ENCODE results near the gene IL1R2. TPM values are rescaled to one million over a fixed set of nuclear protein-coding genes. Genes with fewer than 3 reads are reported as not detected.

The IL1R2 gene
- polyA plus RNA-seq, 2 of the 4 experiments (the other 2 are of a cell fraction): 0.83 to 1.7 TPM

DNA sequence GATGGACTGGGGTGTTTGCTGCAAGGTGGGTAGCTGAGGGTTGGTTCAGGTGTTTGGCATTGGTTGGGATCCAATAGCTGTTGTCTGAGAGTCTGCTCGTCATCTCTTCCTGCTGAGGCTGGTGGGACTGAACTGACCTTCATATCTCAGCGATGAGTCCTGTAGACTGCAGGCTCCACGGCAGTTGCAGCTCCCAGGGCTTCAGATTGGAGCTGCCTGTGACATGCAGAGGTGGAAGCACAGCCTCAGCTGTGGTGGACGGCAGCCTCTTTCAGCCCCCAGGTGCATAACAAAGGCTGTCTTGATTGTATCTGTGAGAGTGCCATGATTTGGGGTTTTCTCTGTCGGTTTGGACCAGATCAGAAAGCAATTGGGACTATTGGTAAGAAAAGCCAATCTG is 3.9 kb upstream of the IL1R2 start:
- Histone ChIP-seq H3K27ac (no peak overlapping the region), H3K4me1 (no peaks in the 10 kb centered on the region), H3K9me3 (no peaks in the 10 kb centered on the region), H3K4me2 (no peak overlapping the region), H3K4me3 (no peak overlapping the region)
- ChIA-PET POLR2A (no interaction called here), CTCF (interaction anchor here (0.9 to 1.3 kb wide), 4 partner anchors 18 to 645 kb away, joined by 3 to 4 read pairs (median 3); no protein-coding TSS in a partner anchor)
- WGBS (ENCODE audit: missing lambda C conversion rate): 78% methylated on average over 4 of the region's 5 CpGs
- TF ChIP-seq GATA3 (IDR thresholded peaks at IDR 0.05; ENCODE audit: borderline replicate concordance) (no peak), CBX2 (IDR thresholded peaks at IDR 0.05; ENCODE audit: borderline replicate concordance, low read depth) (no peak), FOXS1 (CRISPR knock-in tag; IDR thresholded peaks at IDR 0.05) (no peak), PHF8 (IDR thresholded peaks at IDR 0.05; ENCODE audit: borderline replicate concordance, low read depth) (no peak), MAFK (IDR thresholded peaks at IDR 0.05; ENCODE audit: partially characterized antibody) (no peak), KDM5A (IDR thresholded peaks at IDR 0.05) (no peak), EHMT2 (IDR thresholded peaks at IDR 0.05; ENCODE audit: low read depth) (no peak), NFE2L2 (conservative IDR thresholded peaks at IDR 0.05; ENCODE audit: low read length) (no peak), PBX3 (IDR thresholded peaks at IDR 0.05) (no peak), NR3C1 (IDR thresholded peaks at IDR 0.05) (no peak), MAZ (IDR thresholded peaks at IDR 0.05; ENCODE audit: borderline replicate concordance, low read depth, low read length) (no peak), HOXA7 (CRISPR knock-in tag; IDR thresholded peaks at IDR 0.05) (no peak)
- TF ChIP-seq, protein P1, sequence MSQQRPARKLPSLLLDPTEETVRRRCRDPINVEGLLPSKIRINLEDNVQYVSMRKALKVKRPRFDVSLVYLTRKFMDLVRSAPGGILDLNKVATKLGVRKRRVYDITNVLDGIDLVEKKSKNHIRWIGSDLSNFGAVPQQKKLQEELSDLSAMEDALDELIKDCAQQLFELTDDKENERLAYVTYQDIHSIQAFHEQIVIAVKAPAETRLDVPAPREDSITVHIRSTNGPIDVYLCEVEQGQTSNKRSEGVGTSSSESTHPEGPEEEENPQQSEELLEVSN (IDR thresholded peaks at IDR 0.05; ENCODE audit: borderline replicate concordance, low read depth): no peak
- TF ChIP-seq, protein P2, sequence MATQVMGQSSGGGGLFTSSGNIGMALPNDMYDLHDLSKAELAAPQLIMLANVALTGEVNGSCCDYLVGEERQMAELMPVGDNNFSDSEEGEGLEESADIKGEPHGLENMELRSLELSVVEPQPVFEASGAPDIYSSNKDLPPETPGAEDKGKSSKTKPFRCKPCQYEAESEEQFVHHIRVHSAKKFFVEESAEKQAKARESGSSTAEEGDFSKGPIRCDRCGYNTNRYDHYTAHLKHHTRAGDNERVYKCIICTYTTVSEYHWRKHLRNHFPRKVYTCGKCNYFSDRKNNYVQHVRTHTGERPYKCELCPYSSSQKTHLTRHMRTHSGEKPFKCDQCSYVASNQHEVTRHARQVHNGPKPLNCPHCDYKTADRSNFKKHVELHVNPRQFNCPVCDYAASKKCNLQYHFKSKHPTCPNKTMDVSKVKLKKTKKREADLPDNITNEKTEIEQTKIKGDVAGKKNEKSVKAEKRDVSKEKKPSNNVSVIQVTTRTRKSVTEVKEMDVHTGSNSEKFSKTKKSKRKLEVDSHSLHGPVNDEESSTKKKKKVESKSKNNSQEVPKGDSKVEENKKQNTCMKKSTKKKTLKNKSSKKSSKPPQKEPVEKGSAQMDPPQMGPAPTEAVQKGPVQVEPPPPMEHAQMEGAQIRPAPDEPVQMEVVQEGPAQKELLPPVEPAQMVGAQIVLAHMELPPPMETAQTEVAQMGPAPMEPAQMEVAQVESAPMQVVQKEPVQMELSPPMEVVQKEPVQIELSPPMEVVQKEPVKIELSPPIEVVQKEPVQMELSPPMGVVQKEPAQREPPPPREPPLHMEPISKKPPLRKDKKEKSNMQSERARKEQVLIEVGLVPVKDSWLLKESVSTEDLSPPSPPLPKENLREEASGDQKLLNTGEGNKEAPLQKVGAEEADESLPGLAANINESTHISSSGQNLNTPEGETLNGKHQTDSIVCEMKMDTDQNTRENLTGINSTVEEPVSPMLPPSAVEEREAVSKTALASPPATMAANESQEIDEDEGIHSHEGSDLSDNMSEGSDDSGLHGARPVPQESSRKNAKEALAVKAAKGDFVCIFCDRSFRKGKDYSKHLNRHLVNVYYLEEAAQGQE (IDR thresholded peaks at IDR 0.05): no peak
- DNase-seq (ENCODE audit: low read depth in 1 of 2, low spot score in 1 of 2): no peak
- no peak for FAIRE-seq
- ATAC-seq: no peak

DNA sequence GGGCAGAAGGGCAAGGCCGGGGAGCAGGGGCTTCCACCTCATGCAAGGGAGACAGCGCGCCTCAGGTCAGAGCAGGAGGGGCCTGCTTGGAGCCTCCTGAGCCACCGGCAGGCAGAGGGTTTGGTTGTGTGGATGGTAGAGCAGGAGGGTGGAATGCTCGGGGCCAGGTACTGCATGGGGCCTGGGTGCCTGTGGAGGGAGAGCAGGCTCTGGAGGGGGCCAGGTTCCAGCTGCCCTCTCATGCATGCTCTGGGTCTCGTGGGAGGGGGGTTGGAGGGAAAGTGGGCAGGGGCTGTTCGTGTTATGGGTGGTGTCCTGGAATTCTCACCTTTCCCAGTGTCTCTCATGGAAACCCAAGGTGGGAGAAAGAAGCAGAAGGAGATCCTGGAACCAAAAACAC is 3.2 kb upstream of the IL1R2 start:
- ATAC-seq: no peak
- CTCF ChIA-PET: interaction anchor here (0.6 to 1.3 kb wide), 3 partner anchors 19 to 455 kb away, joined by 3 read pairs; no protein-coding TSS in a partner anchor

More for the DNA sequence above, 3.2 kb upstream of the IL1R2 start:
- no peaks in the 10 kb centered on the region for H3K4me1 ChIP-seq
- no peak overlapping the region for H3K27ac ChIP-seq
- no peak for FAIRE-seq
- no peak for TF ChIP-seq KDM5A (IDR thresholded peaks at IDR 0.05)
- no peak for TF ChIP-seq CHD4 (IDR thresholded peaks at IDR 0.05; ENCODE audit: borderline replicate concordance)
- no peak for TF ChIP-seq TFCP2L1 (CRISPR knock-in tag; IDR thresholded peaks at IDR 0.05)
- TF ChIP-seq RFX5 (IDR thresholded peaks at IDR 0.05): no peak
- no peak for TF ChIP-seq TP53 (CRISPR knock-in tag; IDR thresholded peaks at IDR 0.05)
- TF ChIP-seq GATA3 (IDR thresholded peaks at IDR 0.05; ENCODE audit: borderline replicate concordance): no peak
- TF ChIP-seq, protein P2 (IDR thresholded peaks at IDR 0.05): no peak
- TF ChIP-seq, protein P3, sequence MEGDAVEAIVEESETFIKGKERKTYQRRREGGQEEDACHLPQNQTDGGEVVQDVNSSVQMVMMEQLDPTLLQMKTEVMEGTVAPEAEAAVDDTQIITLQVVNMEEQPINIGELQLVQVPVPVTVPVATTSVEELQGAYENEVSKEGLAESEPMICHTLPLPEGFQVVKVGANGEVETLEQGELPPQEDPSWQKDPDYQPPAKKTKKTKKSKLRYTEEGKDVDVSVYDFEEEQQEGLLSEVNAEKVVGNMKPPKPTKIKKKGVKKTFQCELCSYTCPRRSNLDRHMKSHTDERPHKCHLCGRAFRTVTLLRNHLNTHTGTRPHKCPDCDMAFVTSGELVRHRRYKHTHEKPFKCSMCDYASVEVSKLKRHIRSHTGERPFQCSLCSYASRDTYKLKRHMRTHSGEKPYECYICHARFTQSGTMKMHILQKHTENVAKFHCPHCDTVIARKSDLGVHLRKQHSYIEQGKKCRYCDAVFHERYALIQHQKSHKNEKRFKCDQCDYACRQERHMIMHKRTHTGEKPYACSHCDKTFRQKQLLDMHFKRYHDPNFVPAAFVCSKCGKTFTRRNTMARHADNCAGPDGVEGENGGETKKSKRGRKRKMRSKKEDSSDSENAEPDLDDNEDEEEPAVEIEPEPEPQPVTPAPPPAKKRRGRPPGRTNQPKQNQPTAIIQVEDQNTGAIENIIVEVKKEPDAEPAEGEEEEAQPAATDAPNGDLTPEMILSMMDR (IDR thresholded peaks at IDR 0.05): no peak
- no peak for TF ChIP-seq PHF8 (IDR thresholded peaks at IDR 0.05; ENCODE audit: borderline replicate concordance, low read depth)
- no peak for TF ChIP-seq EHF (CRISPR knock-in tag; IDR thresholded peaks at IDR 0.05)
- TF ChIP-seq RARB (CRISPR knock-in tag; IDR thresholded peaks at IDR 0.05): no peak
- TF ChIP-seq, protein P1 (IDR thresholded peaks at IDR 0.05; ENCODE audit: borderline replicate concordance, low read depth): no peak
- no peak for TF ChIP-seq RNF2 (IDR thresholded peaks at IDR 0.05; ENCODE audit: borderline replicate concordance, low read depth)
- no peak for TF ChIP-seq FOSL2 (IDR thresholded peaks at IDR 0.05)
- no peak for TF ChIP-seq FOSL2 (CRISPR knock-in tag; IDR thresholded peaks at IDR 0.05)
- no peak for TF ChIP-seq EP300 (IDR thresholded peaks at IDR 0.05)
- POLR2A ChIA-PET: no interaction called here
- 58% methylated on average over 7 of the region's 7 CpGs for WGBS (ENCODE audit: missing lambda C conversion rate)
- no peak overlapping the region for H3K4me2 ChIP-seq
- DNase-seq (ENCODE audit: low read depth in 1 of 2, low spot score in 1 of 2): no peak
- H3K9me3 ChIP-seq: no peaks in the 10 kb centered on the region
- H3K4me3 ChIP-seq: no peak overlapping the region
